HG03521 (cell line): ENCODE results near the gene BACE2.

Experiments used
- ATAC-seq: cut with Tn5 transposase; IDR thresholded peaks from one replicate; pipeline ENCODE4 v1.9.1; 2021; ENCODE audit warnings: mild to moderate bottlenecking, moderate library complexity; ENCODE audit not compliant: unreplicated experiment

The BACE2 gene

GRCh38 chr21:41211060-41211805 is 43.3 kb downstream of the BACE2 start:
- no peak for ATAC-seq

DNA sequence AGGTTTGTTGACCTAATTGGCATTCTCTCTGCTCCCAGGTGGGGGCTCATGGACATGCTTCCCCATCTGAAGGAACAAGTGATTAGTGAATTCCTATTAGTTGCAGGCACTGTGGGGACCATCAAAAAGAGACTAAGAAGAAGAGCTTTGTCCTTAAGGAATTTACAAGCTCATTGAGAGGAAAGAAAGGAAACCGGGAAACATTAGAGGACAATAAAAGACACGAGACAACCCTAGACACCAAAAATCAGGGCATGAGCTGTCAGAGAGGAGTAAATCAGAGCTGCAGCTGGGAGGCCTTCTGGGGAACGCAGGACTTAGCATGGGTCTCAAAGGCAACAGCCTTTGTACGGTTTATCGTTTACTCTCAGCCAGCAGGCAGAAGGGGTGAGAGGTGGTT is 45.1 kb downstream of the BACE2 start:
- ATAC-seq, result no peak

DNA sequence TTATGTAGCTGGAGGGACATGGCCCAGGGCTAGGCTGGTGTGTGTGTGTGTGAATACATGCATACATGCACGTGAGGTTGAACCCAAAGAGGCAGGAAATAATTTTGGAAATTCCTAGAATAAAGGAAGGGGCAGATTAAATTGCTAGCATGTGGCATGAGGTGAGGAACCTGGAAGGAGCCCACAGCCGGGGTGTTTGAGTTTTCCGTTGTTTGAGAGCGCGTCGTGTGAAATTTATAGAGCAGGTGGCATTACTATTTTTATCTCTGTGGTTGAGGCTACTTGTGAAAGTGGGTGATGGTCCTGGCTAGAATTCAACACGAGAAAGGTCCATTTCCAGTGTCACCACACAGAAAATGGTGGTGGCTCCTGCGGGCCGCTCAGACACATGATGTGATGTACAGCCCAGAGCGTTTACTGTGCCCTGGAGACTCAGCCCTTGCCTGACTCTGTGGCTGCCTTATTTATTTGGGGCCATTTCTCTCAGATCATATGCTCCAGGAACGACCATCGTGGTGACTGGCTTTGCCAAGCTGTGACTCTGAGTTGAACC is 48.0 kb downstream of the BACE2 start:
- no peak for ATAC-seq

DNA sequence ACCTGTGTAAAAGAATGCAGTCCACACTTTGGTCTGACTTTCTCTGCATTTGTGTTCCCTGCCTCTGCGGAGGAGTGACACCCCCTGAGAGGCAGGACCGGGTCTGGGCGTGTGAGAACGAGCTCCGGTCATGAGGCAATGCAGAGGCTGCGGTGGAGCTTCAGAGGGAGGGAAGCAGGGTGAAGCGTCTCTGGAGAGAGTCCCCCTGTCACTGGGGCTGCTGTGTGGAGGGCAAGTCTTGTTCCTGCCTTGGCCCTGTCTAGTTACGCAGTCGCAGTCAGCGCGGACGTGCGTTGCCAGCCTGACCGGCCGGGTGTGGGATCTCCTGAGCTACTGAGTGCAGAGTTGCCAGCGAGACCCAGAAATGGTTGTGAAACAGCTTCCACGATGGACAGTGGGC is 48.5 kb downstream of the BACE2 start:
- no peak for ATAC-seq

- no peak for ATAC-seq
Measured at GRCh38 chr21:41217671-41218385, 49.9 kb downstream of the BACE2 start.

DNA sequence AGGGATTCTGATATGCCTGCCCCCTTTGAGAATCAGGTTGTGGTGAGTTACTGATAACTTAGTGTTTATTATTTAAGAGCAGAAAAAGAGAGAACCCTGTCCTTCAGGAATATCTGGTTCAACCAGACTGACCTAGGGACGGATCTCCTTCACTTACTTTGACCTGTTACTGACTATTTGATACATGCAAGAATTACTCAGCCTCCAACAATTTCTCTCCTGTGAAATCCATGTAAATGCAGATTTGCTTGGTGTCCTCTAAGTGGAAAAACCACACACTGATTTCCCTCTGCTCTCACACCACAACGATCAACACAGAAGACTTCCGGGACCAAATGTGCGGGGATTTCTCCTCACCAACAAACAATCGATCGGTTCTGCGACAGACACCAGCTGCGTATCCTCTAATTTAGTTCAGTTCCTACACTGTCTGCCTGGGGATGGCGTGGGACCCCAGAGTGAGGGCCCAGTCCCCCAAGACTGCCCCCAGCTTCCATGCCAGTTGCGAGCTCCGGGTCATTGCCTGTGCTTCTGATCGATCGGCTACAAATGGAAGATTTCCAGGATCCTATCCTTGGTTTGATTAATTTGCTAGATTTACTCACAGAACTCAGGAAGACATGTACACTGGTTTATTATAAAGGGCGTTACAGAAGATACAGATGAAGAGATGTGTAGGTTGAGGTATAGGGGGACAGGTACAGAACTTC is 51.7 kb downstream of the BACE2 start:
- ATAC-seq, result no peak

GRCh38 chr21:41220208-41220733 is 52.3 kb downstream of the BACE2 start:
- no peak for ATAC-seq

DNA sequence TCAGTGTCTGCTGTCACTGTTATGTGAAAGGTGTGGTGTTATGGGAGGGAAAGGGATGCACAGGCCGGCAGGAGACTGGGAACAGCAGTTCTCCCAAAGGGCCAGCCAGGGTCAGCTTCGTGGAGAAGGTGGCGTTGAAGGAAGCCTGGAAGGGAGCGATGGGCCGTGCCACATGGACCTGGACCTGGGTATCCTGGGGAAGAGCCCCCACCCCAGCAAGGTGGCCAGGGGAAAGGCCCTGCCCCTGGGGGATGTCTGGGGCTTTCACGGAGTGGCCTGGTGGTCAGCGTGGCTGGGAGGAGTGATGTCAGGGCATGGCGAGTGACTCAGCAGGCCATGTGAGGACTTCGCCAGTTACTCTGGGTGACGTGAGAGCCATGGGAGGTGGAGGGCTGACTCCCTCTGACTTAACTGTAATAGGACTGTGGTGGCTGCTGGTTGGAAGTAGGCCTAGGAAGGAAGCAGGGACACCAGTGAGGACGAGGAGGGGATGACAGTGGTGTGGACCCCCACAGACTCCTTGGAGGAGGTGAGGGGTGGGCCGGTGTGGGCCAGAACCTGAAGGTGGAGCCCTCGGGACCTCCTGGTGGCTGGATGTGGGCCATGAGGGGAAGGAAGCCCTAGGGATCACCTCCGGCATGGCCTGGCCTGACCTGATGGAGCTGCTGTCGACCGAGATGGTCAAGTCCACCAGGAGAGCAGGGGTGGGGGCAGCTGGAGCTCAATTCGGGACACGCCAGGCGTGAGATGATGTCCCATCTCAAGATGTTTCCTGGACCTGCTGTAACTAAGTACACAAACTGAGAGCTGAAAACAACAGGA is 54.5 kb downstream of the BACE2 start:
- no peak for ATAC-seq

DNA sequence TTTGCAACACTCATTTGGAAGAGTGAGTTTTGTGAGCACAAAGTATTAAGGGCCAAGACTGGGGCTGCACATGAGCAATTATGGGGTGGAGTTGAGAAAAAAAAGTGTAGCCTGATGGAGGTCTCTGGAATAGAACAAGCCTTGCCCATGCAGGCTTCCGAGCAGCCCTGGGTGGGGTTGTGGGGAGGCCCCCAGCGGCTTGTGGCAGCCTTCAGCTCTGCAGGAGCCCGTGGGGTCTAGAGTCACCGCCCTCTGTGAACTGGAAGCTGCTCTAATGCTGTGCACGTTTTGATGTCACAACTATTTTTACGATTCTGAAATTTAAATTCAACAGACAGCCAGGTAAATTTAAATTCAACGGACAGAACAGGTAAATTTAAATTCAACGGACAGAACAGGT is 58.9 kb downstream of the BACE2 start:
- no peak for ATAC-seq

DNA sequence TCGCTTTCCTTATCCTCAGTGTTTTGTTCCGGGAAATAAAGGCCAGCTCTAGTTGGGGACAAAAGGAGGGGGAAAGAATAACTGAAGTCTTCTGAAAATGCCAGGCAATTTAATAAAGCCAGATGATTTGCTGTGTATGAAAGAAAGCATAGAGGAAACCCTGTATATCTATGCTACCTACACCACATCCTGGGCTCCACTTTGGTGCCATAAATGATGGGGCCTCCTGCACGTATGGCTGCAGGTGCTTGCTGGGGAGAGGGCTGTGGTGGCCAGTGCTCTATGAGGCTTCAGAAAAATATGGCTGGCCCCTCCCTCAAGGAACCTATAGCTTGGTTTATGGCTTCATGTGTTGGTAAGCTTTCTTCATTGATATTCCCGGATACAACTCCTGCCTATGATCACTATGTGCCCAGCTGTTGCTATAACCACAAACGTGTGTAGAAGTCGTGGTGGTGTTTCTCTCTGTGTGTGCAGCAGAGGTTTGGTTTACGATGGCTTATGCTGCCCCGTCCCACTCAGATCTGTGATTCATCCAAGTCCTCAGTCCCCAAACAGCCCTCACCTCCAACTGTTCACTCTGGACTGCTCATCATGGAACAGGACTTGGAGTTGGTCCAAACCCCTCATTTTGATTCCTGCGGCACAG is 59.5 kb downstream of the BACE2 start:
- ATAC-seq, result no peak

- ATAC-seq, result no peak
Measured at GRCh38 chr21:41228006-41228370, 60.0 kb downstream of the BACE2 start.

DNA sequence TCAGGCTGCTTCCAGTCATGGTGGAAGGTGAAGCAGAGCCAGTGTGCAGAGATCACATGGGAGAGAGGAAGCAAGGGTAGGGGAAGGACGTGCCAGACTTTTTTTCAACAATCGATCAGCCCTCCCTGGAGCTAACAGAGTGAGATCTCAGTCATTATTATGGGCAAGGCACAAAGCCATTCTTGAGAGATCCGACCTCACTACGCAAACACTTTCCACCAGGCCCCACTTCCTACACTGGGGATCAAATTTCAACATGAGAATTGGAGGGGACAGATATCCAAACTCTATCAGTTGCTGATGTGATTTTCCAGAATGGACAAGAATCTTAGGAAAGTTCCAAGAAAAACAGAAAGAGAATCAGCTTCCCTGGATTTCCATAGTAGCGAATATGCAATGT is 60.5 kb downstream of the BACE2 start:
- ATAC-seq, result no peak

GRCh38 chr21:41228958-41229357 is 61.0 kb downstream of the BACE2 start:
- ATAC-seq, result no peak

GRCh38 chr21:41229509-41230248 is 61.7 kb downstream of the BACE2 start:
- ATAC-seq, result no peak

DNA sequence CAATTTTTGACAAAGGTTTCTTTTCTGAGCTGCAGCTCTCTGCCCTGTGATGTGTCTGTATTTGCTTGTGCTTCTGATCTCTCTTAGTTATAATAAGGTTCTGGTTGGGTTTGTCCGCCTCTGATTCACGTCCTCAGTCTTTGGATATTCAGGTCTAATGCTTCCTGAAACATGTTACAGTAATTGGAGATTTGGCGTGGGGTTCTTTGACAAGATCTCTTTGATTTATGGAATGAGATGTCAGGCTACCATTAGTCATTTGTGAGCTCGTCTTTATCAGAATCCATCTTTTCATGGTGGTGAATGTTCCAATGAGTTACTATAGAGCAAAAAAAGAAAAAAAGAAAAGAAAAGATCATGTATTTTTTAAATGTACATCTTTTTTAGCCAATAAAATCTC is 62.5 kb downstream of the BACE2 start:
- ATAC-seq, result no peak

DNA sequence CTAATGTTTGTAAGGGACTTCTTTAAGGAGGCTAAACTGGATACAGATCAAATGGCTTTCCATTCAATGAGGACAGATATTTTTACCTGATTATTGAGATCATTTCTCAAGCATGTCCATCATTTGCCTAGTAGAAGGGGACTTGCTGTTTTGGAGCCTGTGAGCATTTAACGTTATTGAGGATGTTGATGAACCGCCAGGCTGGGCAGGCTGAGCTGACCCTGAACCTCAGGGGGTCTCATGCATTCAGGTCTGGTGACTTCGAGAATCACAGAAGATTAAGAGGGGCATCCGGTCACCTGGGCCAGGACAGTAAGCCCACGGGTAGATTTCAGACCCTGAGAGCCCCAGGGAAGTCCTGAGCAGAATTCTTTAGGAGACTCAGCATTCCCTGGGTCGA is 63.1 kb downstream of the BACE2 start:
- ATAC-seq, result no peak

- ATAC-seq, result no peak
Measured at GRCh38 chr21:41232013-41232412, 64.1 kb downstream of the BACE2 start.

DNA sequence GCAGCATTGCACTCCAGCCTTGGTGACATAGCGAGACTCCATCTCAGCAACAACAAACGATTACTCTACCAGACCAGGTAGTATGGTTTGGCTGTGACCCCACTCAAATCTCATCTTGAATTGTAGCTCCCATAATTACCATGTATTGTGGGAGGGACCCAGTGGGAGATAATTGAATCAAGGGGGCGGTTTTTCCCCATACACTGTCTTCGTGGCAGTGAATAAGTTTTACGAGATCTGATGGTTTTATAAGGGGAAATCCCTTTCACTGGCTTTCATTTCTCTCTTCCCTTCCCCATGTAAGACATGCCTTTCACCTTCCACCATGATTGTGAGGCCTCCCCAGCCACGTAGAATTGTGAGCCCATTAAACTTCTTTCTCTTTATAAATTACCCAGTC is 66.0 kb downstream of the BACE2 start:
- ATAC-seq, result no peak

GRCh38 chr21:41234569-41234968 is 66.6 kb downstream of the BACE2 start:
- ATAC-seq, result no peak
